T1000 (cell line): ENCODE data around the gene GZMM.
A peak's percentile ranks its signal among the peaks of the same experiment; 100 is the strongest.
"Not testable (repeated sequence)": the region's sequence is repeated elsewhere in the genome, so short reads cannot be mapped to it uniquely, and the experiment has no call there.

Experiments used
- DNase-seq: peaks from one replicate; lab custom pipeline; 2025; ENCODE audit warnings: mixed read lengths; lab: John Stamatoyannopoulos, UW

The GZMM gene

GRCh38 chr19:583198-583967 lies 39.5 kb downstream of the GZMM start:
- no peak for DNase-seq

DNA sequence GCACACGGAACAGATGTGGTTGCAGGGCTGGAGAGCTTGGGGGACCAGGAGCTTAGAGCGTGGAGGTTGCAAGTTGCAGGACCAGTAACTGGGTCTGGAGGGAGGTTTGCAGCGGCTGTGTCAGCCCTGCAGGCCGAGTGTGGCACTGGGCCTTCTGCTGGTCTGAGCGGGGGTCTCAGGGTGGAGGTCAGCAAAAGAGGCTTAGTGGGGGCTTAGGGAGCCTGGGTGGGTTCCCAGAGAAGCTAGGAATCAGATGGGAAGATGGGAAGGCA lies 40.1 kb downstream of the GZMM start:
- no peak for DNase-seq

- DNase-seq: no peak
Measured at GRCh38 chr19:584240-585001, 40.6 kb downstream of the GZMM start.

DNA sequence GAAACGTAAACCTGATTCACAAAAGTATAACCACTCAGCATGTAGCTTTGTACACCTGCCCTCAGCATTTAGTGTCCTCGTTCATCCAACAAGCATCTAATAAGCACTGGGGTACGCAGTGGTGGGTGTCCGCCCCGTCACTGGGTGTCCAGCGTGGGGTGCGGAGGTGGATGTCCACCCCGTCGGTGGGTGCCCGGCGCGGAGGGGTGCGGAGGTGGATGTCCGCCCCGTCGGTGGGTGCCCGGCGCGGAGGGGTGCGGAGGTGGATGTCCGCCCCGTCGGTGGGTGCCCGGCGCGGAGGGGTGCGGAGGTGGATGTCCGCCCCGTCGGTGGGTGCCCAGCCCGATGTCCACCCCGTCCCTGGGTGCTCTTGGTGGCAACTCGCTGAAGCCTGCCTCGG lies 41.3 kb downstream of the GZMM start:
- DNase-seq: not testable (repeated sequence)

DNA sequence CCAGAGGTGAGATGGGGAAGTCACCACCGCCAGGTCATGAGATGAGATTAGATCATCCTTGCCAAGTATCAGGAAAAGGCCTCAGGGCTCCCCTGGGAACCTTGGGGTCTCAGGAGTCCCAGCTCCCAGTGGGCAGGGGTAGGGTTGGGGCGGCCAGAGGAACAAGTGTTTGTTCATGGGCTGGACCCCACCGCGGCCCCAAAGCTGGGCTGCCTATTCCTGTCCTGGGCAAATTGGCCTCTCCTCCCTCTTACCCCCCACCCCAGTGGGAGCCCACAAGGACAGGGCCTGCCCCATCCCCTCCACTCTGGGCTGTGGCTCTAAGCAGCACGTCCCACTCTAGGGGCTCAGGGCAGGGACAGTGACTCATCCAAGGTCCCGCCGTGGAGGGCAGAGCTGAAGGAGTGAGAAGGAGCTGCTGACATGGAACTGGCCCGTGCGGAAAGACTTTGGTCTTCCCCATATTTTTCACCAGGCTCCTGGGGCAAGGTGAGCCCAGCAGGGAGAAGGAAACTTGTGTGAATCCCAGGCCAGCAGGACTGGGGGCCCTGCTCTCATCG lies 41.8 kb downstream of the GZMM start:
- no peak for DNase-seq

- peak; percentile 96 for DNase-seq
Measured at GRCh38 chr19:588093-588740, 44.4 kb downstream of the GZMM start.

DNA sequence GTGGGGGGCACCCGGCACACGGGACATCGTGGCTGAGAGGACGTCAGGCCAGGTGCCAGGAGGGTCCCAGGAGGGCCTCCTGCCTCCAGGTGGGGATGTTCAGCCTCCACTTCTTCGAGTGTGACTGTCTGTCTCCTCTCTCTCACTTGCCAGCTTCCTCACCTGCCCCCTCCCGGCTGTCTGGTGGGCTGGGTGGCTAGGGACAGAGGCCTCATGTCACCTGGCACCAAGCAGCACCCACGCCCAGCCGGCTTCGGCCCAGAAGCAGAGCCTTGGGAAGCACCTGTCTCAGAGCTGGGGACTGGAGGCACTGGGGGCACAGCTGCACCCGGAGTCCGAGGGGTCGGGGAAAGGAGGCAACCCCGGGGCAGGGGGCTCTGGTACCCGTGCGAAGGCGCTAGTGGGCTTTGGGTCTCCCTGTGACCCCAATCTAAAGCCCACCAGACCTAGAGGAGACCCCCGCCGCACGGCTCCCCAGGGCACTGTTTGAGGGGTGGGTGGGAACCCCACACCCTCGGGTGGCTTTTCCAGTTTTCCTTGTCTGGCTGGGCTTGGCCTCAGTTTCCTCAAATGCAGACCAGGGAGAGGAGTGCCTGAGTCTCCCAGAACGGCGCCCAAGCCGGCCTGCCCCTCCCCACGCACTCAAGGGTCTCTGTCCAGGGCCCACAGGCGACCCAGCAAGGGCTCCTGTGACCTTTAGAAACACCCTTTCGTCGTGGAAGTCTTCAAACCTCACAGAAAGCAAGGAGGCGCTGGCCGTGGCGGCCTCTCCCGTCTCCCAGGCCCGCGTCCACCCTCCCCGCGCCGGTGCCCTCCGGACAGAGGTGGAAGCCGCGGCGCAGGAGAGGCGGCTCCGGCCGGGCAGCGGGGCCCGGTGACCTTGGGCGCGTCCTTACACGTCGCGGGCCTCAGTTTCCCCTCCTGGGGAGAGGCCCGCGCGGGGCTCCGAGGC lies 45.2 kb downstream of the GZMM start:
- no peak for DNase-seq

- no peak for DNase-seq
Measured at GRCh38 chr19:589693-590395, 46.0 kb downstream of the GZMM start, which contains the start of gene HCN2. Gene HCN2 (plus strand): TSS chr19:589881. CDS start chr19:589946, 65 bp downstream.

- DNase-seq: no peak
Measured at GRCh38 chr19:590396-590745, 46.5 kb downstream of the GZMM start.

- no peak for DNase-seq
Measured at GRCh38 chr19:590750-591098, 46.9 kb downstream of the GZMM start.

DNA sequence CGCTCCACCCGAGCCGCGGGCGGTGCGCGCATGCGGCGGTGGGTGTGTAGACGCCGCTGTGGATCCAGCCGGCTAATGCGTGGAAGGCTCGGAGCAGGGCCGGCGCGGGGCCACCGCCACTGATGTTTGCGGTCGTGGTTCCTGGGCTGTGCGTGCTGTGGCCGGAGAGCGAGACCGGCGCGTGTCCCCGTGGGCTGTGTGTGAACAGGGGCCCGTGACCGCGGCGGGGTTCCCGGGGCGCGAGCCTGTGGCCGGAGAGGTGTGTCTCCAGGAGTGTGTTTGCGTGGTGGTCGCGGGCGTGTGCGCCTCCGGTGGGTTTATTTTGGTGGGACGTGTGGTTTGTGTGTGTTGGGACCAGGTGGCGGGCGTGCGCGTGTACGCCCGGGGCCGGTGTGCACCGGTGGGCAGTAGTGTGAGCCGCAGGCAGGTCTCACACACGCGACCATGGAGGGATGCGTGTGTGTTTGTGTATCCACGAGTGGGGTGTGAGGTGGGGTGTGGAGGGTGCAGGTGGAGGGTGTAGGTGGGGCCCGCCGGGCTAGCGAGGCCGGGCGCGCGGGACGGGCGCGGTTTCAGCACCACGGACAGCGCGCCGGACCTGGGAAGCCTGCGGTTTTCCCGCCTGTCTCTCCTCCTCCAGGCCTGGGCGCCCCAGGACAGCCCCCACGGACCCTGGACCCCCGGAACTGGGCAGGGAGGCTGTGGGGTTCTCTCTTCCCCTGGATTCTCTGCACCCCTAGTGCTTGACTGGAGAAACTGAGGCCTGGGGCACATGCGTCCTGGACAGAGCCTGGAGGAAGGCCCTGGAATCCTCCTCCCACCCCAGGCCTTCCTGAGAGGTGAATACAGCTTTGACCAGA lies 47.5 kb downstream of the GZMM start:
- peak; percentile 34 for DNase-seq

GRCh38 chr19:592101-592500 lies 48.2 kb downstream of the GZMM start:
- no peak for DNase-seq

DNA sequence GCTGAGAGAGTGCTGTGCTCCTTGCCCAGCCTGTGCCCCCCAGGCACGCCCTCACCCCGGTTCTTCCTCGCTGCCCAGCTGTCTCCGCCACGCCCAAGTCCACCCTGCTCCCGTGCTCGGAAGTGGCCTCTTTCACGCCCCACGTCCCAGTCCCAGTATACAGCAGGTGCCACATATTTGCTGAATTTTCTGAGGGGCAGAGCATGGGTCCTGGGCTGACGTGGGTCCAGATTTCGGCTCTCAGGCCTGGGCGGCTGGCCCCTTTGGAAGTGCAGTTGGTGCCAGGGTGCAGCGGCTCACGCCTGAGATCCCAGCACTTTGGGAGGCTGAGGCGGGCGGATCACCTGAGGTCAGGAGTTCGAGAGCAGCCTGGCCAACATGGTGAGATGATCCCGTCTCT lies 49.2 kb downstream of the GZMM start:
- DNase-seq: no peak

- no peak for DNase-seq
Measured at GRCh38 chr19:593505-593904, 49.7 kb downstream of the GZMM start.

GRCh38 chr19:594265-594870 lies 50.5 kb downstream of the GZMM start:
- DNase-seq: no peak

GRCh38 chr19:595326-596262 lies 51.7 kb downstream of the GZMM start:
- no peak for DNase-seq

- no peak for DNase-seq
Measured at GRCh38 chr19:596263-596655, 52.4 kb downstream of the GZMM start.

GRCh38 chr19:597406-598315 lies 53.8 kb downstream of the GZMM start:
- DNase-seq: no peak
